Measurements from ENCODE around the gene SETD5.

The SETD5 gene

GRCh38 chr3:9380014-9380413 lies 17.4 kb upstream of the SETD5 start:
- Mint-ChIP-seq H3K27ac (ENCODE audit: low read depth) (peak overlapping the region; percentile 24), H3K9me3 (no peaks in the 10 kb centered on the region), H3K4me3 (no peak overlapping the region), H3K36me3 (ENCODE audit: insufficient read depth) (peaks cover 67% of the 10 kb centered on the region), H3K27me3 (no peaks in the 10 kb centered on the region), H3K4me1 (peaks cover 31% of the 10 kb centered on the region)
- DNase-seq (ENCODE audit: low spot score in 2 of 2) = no peak
- ATAC-seq (replicated peaks; ENCODE audit: extremely low read depth, poor library complexity, severe bottlenecking) = no peak

DNA sequence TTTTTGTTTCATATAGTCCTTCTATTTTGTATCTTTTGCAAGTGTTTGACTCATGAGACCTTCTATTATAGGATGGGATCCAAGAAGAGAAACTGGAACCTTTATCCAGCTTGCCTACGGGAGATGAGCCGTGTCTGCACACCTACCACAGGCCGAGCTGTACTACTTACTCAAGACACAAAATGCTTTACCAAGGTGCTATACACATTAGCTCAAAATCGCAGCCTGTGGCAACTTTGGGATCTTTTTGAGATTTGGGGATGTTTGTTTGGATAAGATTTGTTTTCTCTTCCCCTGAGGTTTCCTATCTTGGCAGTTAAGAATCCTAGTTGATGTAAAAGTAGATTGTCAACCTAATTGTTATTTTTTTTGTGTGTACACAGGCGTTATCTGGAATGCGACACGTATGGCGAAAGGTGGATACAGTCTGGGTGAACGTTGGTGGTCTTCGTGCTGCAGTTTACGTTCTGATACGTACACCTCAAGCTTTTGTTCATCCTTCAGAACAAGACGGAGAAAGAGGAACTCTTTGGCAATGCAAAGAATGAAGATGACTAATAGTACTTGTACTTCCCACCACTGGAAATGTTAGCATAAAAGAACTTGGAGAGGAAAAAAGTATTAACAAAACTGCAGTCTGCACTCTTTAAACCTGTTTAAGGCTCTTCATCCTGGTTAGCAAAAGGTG lies 13.1 kb upstream of the SETD5 start:
- ATAC-seq (replicated peaks; ENCODE audit: extremely low read depth, poor library complexity, severe bottlenecking) = no peak
- peaks cover 10% of the 10 kb centered on the region for H3K4me1 Mint-ChIP-seq
- DNase-seq (ENCODE audit: low spot score in 2 of 2) = no peak
- no peak overlapping the region for H3K27ac Mint-ChIP-seq (ENCODE audit: low read depth)
- H3K9me3 Mint-ChIP-seq = no peaks in the 10 kb centered on the region
- H3K36me3 Mint-ChIP-seq (ENCODE audit: insufficient read depth) = peaks cover 81% of the 10 kb centered on the region
- no peak overlapping the region for H3K4me3 Mint-ChIP-seq
- no peaks in the 10 kb centered on the region for H3K27me3 Mint-ChIP-seq

DNA sequence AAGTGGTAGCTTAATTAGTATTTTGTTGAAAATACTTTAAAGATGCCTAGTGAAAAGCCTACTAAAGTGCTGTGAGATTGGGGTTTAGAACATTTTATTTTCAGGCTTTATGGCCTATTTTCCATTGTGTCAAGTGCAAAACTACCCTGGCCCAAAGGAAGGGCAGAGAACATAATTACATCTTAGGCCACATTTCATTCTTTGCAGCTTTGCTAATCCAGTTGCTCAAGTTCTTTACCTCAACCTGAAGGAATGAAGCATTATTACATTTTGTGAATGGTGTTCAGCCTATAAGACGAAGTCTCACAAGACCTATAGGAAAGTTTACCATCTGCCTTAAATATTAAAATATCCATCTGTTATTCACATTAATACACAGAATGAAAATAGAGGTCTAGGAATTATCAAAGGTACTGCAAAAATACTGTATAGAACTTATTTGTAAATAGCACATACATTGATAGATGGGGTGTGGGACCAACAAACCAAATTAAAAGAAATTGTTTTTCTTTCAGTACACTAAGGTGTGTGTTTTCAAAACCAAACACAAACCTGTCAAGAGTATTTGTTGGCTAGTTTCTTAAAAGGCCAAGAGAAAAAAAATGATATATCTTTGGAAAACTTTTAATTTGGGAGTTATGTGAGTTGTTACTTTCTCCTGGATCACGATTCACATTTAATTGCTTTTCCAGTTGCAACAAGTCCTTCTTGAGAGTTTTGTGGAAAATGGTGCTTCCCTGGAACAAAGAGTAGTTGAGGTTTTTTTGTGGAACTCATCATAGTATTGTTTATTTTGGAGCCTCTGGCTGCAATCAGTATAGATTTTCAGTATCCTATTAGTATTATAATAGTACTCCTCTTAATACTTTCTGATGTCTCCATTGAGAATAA lies 12.0 kb upstream of the SETD5 start:
- peaks cover 14% of the 10 kb centered on the region for H3K4me1 Mint-ChIP-seq
- no peaks in the 10 kb centered on the region for H3K27me3 Mint-ChIP-seq
- H3K9me3 Mint-ChIP-seq = no peaks in the 10 kb centered on the region
- H3K36me3 Mint-ChIP-seq (ENCODE audit: insufficient read depth) = peaks cover 85% of the 10 kb centered on the region
- no peak overlapping the region for H3K27ac Mint-ChIP-seq (ENCODE audit: low read depth)
- no peak overlapping the region for H3K4me3 Mint-ChIP-seq
- ATAC-seq (replicated peaks; ENCODE audit: extremely low read depth, poor library complexity, severe bottlenecking) (no peak), DNase-seq (ENCODE audit: low spot score in 2 of 2) (no peak)

DNA sequence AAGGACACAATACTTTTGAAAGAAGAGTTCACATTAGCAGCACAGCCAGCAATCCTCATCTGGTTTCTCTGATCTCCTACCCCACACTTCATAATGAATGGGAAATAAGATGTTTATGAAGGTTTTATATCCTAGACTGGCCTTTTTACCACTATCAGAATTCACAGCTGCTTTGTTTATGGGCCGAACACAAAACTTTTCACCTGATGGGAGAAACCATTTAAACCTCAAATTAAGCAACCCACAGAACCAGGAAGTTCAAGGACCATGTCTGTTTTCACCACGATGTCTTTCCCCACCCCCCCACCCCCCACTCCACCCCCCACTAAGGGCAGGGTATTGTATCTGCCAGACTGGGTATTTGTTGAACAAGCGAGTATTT lies 11.3 kb upstream of the SETD5 start:
- DNase-seq (ENCODE audit: low spot score in 2 of 2) = no peak
- no peak overlapping the region for H3K4me3 Mint-ChIP-seq
- ATAC-seq (replicated peaks; ENCODE audit: extremely low read depth, poor library complexity, severe bottlenecking) = no peak
- no peaks in the 10 kb centered on the region for H3K9me3 Mint-ChIP-seq
- no peak overlapping the region for H3K27ac Mint-ChIP-seq (ENCODE audit: low read depth)
- H3K36me3 Mint-ChIP-seq (ENCODE audit: insufficient read depth) = peaks cover 88% of the 10 kb centered on the region
- H3K4me1 Mint-ChIP-seq = peaks cover 19% of the 10 kb centered on the region
- no peaks in the 10 kb centered on the region for H3K27me3 Mint-ChIP-seq

DNA sequence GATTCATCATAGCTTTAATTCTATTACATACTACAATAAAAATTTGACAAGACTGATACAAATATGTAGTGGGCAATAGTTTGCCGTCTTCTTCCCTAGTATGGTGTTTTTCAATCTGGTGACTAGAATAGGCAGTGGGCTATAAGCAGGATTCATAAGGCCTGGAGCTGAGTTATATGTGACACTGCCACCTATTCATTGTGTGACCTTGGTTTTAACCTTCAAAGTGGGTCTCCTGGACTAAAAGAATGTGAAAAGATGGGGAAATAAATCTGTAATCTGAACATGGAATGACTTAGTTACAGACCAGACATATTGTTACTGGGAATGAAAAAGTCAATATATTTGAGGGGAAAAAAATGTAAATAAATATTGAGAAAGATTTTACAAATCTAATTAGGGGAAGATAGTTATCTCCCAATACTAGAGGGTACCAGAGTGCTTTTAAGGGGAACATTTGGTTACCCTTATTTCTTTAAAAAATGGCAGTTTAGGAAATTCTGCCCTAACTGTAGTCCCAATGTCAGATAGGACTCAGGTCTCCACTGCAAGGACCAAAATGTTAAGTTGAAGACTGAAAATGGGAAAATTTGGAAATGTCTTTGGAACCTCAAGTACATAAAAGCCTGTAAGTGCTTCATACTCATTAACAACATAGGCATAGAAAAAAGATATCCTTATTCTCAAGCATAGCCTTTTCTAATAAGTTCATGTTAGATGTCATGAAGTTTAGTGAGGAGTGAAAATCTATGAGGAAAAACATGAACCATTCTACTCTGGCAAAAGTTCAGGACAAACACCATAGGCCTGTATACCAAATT lies 10.7 kb upstream of the SETD5 start:
- Mint-ChIP-seq H3K4me1 (peaks cover 22% of the 10 kb centered on the region), H3K36me3 (ENCODE audit: insufficient read depth) (peaks cover 91% of the 10 kb centered on the region)

DNA sequence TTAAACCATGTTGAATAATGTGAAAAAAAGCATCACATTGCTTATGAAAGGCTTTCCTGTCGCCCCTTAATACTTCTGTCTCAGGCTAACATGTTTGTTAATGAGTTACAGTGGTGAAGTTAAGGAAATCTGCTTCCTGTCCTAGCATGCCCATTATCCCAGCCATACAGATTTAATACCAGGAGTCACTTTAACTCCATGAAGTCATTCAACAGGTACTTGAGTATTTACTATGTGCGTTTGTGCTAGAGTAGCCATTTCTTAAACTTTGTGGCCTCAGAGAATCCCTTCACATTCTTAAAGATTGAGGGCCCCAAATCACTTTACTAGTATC lies 10.1 kb upstream of the SETD5 start:
- Mint-ChIP-seq H3K27me3 (no peaks in the 10 kb centered on the region), H3K4me3 (no peak overlapping the region), H3K27ac (ENCODE audit: low read depth) (no peak overlapping the region), H3K4me1 (peaks cover 27% of the 10 kb centered on the region), H3K9me3 (no peaks in the 10 kb centered on the region), H3K36me3 (ENCODE audit: insufficient read depth) (peaks cover 93% of the 10 kb centered on the region)
- ATAC-seq (replicated peaks; ENCODE audit: extremely low read depth, poor library complexity, severe bottlenecking) = no peak
- no peak for DNase-seq (ENCODE audit: low spot score in 2 of 2)

More for the DNA sequence above, 10.7 kb upstream of the SETD5 start:
- H3K27me3 Mint-ChIP-seq = no peaks in the 10 kb centered on the region
- no peak overlapping the region for H3K4me3 Mint-ChIP-seq
- H3K27ac Mint-ChIP-seq (ENCODE audit: low read depth) = peak overlapping the region; percentile 21
- no peak for ATAC-seq (replicated peaks; ENCODE audit: extremely low read depth, poor library complexity, severe bottlenecking)
- H3K9me3 Mint-ChIP-seq = no peaks in the 10 kb centered on the region
- no peak for DNase-seq (ENCODE audit: low spot score in 2 of 2)

DNA sequence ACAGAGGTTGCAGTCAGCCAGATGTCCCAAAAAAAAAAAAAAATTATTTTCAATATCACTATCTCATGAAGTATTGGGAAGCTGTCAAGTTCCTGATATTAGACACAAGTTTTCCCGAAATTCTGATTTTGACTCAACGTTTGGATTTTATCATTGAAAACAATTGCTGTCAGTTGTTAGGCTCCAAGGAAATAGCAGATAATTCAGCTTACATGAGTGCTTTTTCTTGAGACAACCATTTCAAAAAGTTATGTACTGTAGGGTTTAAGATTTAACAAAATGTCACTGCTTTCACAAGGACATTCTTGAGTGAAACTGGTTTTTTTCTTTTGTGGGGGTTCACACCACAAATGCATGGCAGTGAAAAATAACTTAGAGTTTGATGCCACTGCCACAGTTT lies 9.3 kb upstream of the SETD5 start:
- no peak overlapping the region for H3K27ac Mint-ChIP-seq (ENCODE audit: low read depth)
- DNase-seq (ENCODE audit: low spot score in 2 of 2) (no peak), ATAC-seq (replicated peaks; ENCODE audit: extremely low read depth, poor library complexity, severe bottlenecking) (no peak)
- H3K4me3 Mint-ChIP-seq = no peak overlapping the region
- no peaks in the 10 kb centered on the region for H3K27me3 Mint-ChIP-seq
- H3K36me3 Mint-ChIP-seq (ENCODE audit: insufficient read depth) = peaks cover 87% of the 10 kb centered on the region
- H3K9me3 Mint-ChIP-seq = no peaks in the 10 kb centered on the region
- peaks cover 29% of the 10 kb centered on the region for H3K4me1 Mint-ChIP-seq

DNA sequence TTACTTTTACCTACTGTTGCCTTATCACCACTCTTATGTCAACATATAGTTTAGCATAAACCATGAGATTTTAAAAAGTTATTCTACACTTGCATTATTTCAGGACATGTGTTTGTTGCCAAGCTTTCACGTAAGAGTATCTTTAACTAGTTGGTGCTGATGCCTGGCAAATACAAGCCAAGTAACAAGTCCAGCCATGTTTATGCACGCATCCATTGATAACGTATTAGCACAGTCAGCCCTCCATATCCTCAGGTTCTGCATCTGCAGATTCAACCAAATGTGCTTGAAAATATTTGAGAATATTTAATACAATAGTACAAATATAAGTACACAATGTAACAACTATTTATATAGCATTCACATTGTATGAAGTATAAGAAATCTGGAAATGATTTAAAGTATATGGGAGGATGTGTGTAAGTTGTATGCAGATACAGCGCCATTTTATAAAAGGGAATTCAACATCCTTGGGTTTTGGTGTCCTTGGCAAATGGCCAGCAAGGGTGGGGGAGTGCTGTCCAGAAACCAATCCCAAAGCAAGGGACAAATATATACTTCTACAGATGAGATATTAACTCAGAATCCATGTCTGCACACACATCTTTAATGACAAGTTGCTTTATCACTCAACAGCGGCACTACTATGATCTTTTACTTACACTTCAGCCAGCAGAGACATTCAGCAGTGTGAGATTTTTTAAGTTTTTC lies 8.7 kb upstream of the SETD5 start:
- no peak for ATAC-seq (replicated peaks; ENCODE audit: extremely low read depth, poor library complexity, severe bottlenecking)
- Mint-ChIP-seq H3K9me3 (no peaks in the 10 kb centered on the region), H3K27ac (ENCODE audit: low read depth) (no peak overlapping the region), H3K4me3 (no peak overlapping the region), H3K4me1 (peaks cover 29% of the 10 kb centered on the region), H3K36me3 (ENCODE audit: insufficient read depth) (peaks cover 86% of the 10 kb centered on the region), H3K27me3 (no peaks in the 10 kb centered on the region)
- no peak for DNase-seq (ENCODE audit: low spot score in 2 of 2)

DNA sequence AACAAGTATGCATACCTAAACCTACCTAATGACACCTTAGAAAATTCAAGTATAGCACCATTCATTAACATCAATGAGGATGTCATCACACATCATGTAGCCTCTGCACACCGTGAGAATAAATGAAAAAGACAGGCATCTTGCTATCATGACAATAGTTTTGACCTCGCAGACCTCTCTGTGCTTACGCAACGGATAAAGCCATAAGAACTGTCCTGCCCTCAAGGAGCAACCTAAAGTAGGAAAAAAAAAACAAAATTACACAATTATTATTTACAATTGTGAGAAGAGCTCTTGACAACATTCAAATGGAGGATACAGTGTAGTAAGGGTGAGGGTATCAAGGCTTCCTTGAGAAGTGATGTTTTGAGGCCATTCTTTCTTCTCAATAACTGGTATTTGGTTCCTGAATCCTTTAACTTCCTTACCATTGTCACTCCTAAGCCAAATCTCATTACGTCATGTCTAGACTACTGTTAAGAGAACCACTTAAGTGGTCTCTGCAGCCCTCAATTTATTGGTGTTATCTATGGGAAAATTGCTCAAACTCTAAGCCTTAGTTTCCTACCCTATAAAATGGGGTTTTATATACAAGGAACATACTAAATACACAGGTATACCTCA lies 7.0 kb upstream of the SETD5 start:
- peaks cover 41% of the 10 kb centered on the region for H3K4me1 Mint-ChIP-seq
- no peak for DNase-seq (ENCODE audit: low spot score in 2 of 2)
- no peaks in the 10 kb centered on the region for H3K9me3 Mint-ChIP-seq
- no peak overlapping the region for H3K4me3 Mint-ChIP-seq
- no peak for ATAC-seq (replicated peaks; ENCODE audit: extremely low read depth, poor library complexity, severe bottlenecking)
- peak overlapping the region; percentile 64 for H3K27ac Mint-ChIP-seq (ENCODE audit: low read depth)
- no peaks in the 10 kb centered on the region for H3K27me3 Mint-ChIP-seq
- peaks cover 81% of the 10 kb centered on the region for H3K36me3 Mint-ChIP-seq (ENCODE audit: insufficient read depth)

DNA sequence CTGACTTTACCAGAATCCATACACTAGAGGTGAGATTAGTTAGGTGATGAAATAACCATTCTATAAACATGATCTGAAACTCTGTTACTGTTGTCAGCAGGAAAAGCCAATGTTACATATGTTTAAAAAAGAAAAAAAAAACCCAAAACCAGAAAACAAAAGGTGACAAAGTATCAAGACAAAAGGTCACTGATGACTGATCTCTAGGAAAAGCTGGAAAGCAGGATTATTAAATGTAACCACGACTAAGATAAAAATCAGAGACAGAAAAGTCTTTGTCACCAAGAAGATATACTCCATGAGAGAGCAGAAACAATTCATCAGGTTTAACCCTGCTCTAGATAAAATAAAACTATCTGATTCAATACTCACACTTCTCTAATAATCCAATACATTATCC lies 5.4 kb upstream of the SETD5 start:
- H3K4me3 Mint-ChIP-seq = no peak overlapping the region
- DNase-seq (ENCODE audit: low spot score in 2 of 2) (no peak), ATAC-seq (replicated peaks; ENCODE audit: extremely low read depth, poor library complexity, severe bottlenecking) (no peak)
- H3K36me3 Mint-ChIP-seq (ENCODE audit: insufficient read depth) = peaks cover 81% of the 10 kb centered on the region
- peak overlapping the region; percentile 64 for H3K27ac Mint-ChIP-seq (ENCODE audit: low read depth)
- H3K4me1 Mint-ChIP-seq = peaks cover 50% of the 10 kb centered on the region
- H3K27me3 Mint-ChIP-seq = no peaks in the 10 kb centered on the region
- H3K9me3 Mint-ChIP-seq = no peaks in the 10 kb centered on the region

GRCh38 chr3:9395570-9396300 lies 1.7 kb upstream of the SETD5 start:
- Mint-ChIP-seq H3K27me3 (no peaks in the 10 kb centered on the region), H3K4me3 (peak overlapping the region; percentile 88), H3K4me1 (peaks cover 70% of the 10 kb centered on the region), H3K27ac (ENCODE audit: low read depth) (peak overlapping the region; percentile 97), H3K36me3 (ENCODE audit: insufficient read depth) (peaks cover 61% of the 10 kb centered on the region), H3K9me3 (no peaks in the 10 kb centered on the region)
- no peak for ATAC-seq (replicated peaks; ENCODE audit: extremely low read depth, poor library complexity, severe bottlenecking)
- no peak for DNase-seq (ENCODE audit: low spot score in 2 of 2)

All from central memory CD8-positive, alpha-beta T cell (primary cell).